Measurements from ENCODE around the gene SFXN5. TPM values are rescaled to one million over a fixed set of nuclear protein-coding genes. Genes with fewer than 3 reads are reported as not detected.
A peak's percentile ranks its signal among the peaks of the same experiment; 100 is the strongest.

The SFXN5 gene
- total and polyA plus RNA-seq, 2 of the 8 experiments (the other 6 are each of a cell fraction or from before 2014, with no cell fraction given) = 29.3 to 33.1 TPM

DNA sequence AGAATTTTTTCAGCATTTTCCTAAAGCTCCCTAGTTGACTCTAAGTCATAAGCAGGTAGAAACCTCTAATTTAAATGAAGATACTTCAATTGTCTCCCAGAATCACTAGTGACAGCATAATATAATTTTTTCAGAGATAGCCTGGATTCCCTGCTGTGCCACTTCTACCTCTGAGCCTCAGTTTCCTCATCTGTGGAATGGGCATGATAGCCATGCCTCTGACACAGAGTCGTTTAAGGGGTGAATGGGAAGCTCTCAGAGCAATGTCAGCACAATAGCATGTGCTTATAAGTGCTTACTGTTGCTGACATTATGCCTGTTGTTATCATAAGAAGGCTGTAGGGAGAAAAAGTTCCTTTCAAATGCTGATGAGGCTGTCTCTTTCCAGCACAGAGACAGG, 48.0 kb downstream of the SFXN5 start:
- H3K4me2 ChIP-seq (ENCODE audit: insufficient read depth in 1 of 2, low read depth in 2 of 2, low read length in 2 of 2) = no peak overlapping the region
- no peaks in the 10 kb centered on the region for H3K23me2 ChIP-seq (ENCODE audit: low read depth, low read length)
- no peak overlapping the region for H2AFZ ChIP-seq (ENCODE audit: low read length)
- no peaks in the 10 kb centered on the region; a peak in 1 of 7 replicates for H3K4me1 ChIP-seq (replicated peaks in 1 of 4; ENCODE audit: control insufficient read depth in 3 of 4, insufficient read depth in 4 of 4, low read length in 3 of 4)
- no peak overlapping the region for H3K23ac ChIP-seq (ENCODE audit: insufficient read length)
- no peak overlapping the region for H2BK20ac ChIP-seq (ENCODE audit: low read length)
- H3K14ac ChIP-seq (ENCODE audit: insufficient read length) = no peak overlapping the region
- DNase-seq (ENCODE audit: low read depth in 1 of 2, low spot score in 2 of 2) = no peak
- CTCF ChIA-PET (ENCODE audit: partially characterized antibody) = interaction anchor here (0.6 to 1.8 kb wide), 4 partner anchors 13 to 40 kb away, joined by 3 to 5 read pairs (median 4); no protein-coding TSS in a partner anchor
- TF ChIP-seq CHD1 (IDR thresholded peaks at IDR 0.05; ENCODE audit: low read depth, low read length) (no peak), POLR2AphosphoS5 (IDR thresholded peaks at IDR 0.05; ENCODE audit: low read depth, low read length) (no peak), KDM1A (IDR thresholded peaks at IDR 0.05; ENCODE audit: borderline replicate concordance, low read length) (peak; percentile 81), CTBP2 (IDR thresholded peaks at IDR 0.05; ENCODE audit: borderline replicate concordance, insufficient read depth, insufficient read length, low read length) (no peak), SRF (IDR thresholded peaks at IDR 0.05; ENCODE audit: low read depth, low read length) (no peak), HDAC2 (IDR thresholded peaks at IDR 0.05; ENCODE audit: borderline replicate concordance in 1 of 2, low read depth in 2 of 2, low read length in 2 of 2) (0 out of 4 replicates have a peak, but pooled peaks of 1 of the 2 experiments have one; percentile 48), SP1 (IDR thresholded peaks at IDR 0.05; ENCODE audit: low read depth, low read length) (no peak), TEAD4 (IDR thresholded peaks at IDR 0.05; ENCODE audit: low read depth, low read length) (no peak), POLR2A (IDR thresholded peaks at IDR 0.05; ENCODE audit: control extremely low read depth in 1 of 2, low read depth in 2 of 2, low read length in 2 of 2) (no peak), RBBP5 (IDR thresholded peaks at IDR 0.05; ENCODE audit: borderline replicate concordance, low read depth, low read length) (no peak)
- no peak overlapping the region for H3K56ac ChIP-seq (replicated peaks; ENCODE audit: insufficient read length, low read depth, low read length)
- 75% methylated on average over 1 of the region's 1 CpG; no CpG with 5 or more reads in 1 of the 2 experiments for WGBS, 2 experiments (ENCODE audit: extremely low coverage in 1 of 2, insufficient coverage in 1 of 2, insufficient read length in 1 of 2, insufficient replicate concordance in 2 of 2, low coverage in 1 of 2, low lambda C conversion rate in 2 of 2, missing lambda C conversion rate in 1 of 2)
- no peak overlapping the region for H3K4me3 ChIP-seq (ENCODE audit: extremely low read depth in 1 of 4, insufficient read depth in 2 of 4, low read depth in 3 of 4, low read length in 4 of 4)
- H3K36me3 ChIP-seq (ENCODE audit: control insufficient read depth in 2 of 4, insufficient read depth in 4 of 4, low read length in 3 of 4) = no peaks in the 10 kb centered on the region
- H2BK120ac ChIP-seq (replicated peaks; ENCODE audit: low read depth, low read length) = no peak overlapping the region
- no peak overlapping the region for H3K9ac ChIP-seq (replicated peaks in 1 of 4; ENCODE audit: extremely low read depth in 1 of 4, low read depth in 3 of 4, low read length in 3 of 4)
- no peak overlapping the region for H2BK5ac ChIP-seq (ENCODE audit: low read depth, low read length)
- no peak overlapping the region for H4K8ac ChIP-seq (ENCODE audit: extremely low read depth, insufficient read depth, low read length)
- peaks cover 0 to 3% of the 10 kb centered on the region in 2 experiments for H4K20me1 ChIP-seq (replicated peaks in 1 of 2; ENCODE audit: control insufficient read depth in 1 of 2, insufficient read depth in 2 of 2, low read length in 2 of 2)
- H2BK15ac ChIP-seq (ENCODE audit: low read length) = no peak overlapping the region
- no peaks in the 10 kb centered on the region for H3K9me3 ChIP-seq (ENCODE audit: insufficient read depth in 2 of 2, low read depth in 1 of 2, low read length in 1 of 2)
- no peak overlapping the region for H2AK5ac ChIP-seq (ENCODE audit: low read depth, low read length)
- no peaks in the 10 kb centered on the region for H3K79me2 ChIP-seq (ENCODE audit: control insufficient read depth in 1 of 2, insufficient read depth in 2 of 2, low read length in 2 of 2)
- no peaks in the 10 kb centered on the region for H3K79me1 ChIP-seq (ENCODE audit: low read depth, low read length)
- no peak overlapping the region for H4K5ac ChIP-seq (ENCODE audit: insufficient read length, low read depth, low read length)
- no peak overlapping the region for H3K4ac ChIP-seq (replicated peaks; ENCODE audit: insufficient read length, low read depth, low read length)
- no peak overlapping the region for H2BK12ac ChIP-seq (ENCODE audit: low read depth, low read length)
- no peak for FAIRE-seq
- POLR2A ChIA-PET (ENCODE audit: partially characterized antibody) = interaction anchor here (1.0 kb wide), 1 partner anchor 11 kb away, joined by 3 read pairs; no protein-coding TSS in a partner anchor
- H3K27ac ChIP-seq (ENCODE audit: low read depth, low read length) = no peak overlapping the region
- H4K91ac ChIP-seq (replicated peaks; ENCODE audit: insufficient read length, low read length) = no peak overlapping the region
- H3K27me3 ChIP-seq (replicated peaks in 1 of 4; ENCODE audit: control insufficient read depth in 3 of 4, extremely low read depth in 1 of 4, insufficient read depth in 3 of 4, low read length in 3 of 4) = no peaks in the 10 kb centered on the region
- H3K18ac ChIP-seq (ENCODE audit: extremely low read depth, low read length) = no peak overlapping the region
